ENCODE data around the gene MEIKIN.

Gene MEIKIN, protein sequence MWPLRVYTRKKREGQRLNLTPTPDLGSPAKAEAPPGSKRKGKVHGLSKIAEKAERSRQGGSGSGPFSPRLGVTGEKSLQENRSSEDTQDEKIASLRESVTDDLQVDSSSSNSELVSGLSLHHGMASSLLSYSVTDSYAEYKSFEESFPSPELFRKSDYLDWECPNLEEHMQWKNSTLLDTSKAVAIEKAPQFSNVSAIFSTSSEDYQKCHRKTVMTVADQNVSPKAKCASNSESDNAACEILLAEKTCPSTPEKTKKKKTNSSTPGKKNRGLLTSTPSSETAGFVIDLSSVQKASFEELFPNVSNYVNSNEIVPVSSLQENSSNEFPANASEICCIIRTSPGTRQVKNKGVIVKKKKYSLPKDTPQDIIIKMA

DNA sequence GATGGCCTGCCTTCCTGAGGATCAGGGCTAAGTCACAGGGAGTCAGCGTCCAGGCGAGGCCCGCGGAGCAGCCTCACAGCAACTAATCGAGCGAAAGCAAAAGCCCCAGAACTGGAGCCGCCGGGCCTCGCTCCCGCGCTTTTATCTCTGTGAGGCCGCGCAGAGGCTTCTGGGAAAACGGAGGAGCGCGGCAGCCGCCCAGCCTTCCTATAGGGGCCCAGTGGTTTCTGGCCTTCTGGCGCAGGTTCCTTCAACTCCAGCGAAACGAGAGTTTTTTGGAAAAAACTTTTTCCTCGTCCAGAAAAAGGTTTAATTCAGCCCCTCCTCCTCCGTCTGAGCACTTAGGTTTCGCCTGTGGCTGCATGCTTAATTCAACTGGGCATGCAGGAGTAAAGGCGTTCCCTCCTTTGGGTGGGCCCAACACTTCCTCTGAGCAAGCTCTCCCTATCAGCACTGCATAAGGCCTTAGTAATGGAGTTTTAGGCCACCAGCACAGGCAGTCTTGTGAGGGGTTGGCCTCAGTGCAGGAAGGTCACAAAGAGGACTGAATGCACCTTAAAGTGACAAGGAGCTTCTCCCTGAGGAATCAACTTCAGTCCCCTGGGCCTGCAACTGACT lies at the start of gene MEIKIN:
Gene MEIKIN (minus strand): TSS at position 113 of the 618 bp plus-strand sequence. CDS start 158 bp downstream, outside the sequence.
- Histone ChIP-seq H3K79me2 (no peaks in the 10 kb centered on the region), H3K27me3 (ENCODE audit: control insufficient read depth, insufficient read depth, low read length) (no peaks in the 10 kb centered on the region), H3K4me2 (ENCODE audit: low read length) (no peak within 1 kb of the TSS), H3K4me1 (no peaks in the 10 kb centered on the region), H3K36me3 (ENCODE audit: control insufficient read depth, insufficient read depth, low read length) (no peaks in the 10 kb centered on the region), H3K27ac (no peak within 1 kb of the TSS), H3K4me3 (ENCODE audit: low read depth, low read length) (no peak within 1 kb of the TSS), H2AFZ (no peak within 1 kb of the TSS), H3K9ac (no peak within 1 kb of the TSS), H3K9me3 (ENCODE audit: control insufficient read depth, low read length) (no peaks in the 10 kb centered on the region)
- TF ChIP-seq, protein P1, sequence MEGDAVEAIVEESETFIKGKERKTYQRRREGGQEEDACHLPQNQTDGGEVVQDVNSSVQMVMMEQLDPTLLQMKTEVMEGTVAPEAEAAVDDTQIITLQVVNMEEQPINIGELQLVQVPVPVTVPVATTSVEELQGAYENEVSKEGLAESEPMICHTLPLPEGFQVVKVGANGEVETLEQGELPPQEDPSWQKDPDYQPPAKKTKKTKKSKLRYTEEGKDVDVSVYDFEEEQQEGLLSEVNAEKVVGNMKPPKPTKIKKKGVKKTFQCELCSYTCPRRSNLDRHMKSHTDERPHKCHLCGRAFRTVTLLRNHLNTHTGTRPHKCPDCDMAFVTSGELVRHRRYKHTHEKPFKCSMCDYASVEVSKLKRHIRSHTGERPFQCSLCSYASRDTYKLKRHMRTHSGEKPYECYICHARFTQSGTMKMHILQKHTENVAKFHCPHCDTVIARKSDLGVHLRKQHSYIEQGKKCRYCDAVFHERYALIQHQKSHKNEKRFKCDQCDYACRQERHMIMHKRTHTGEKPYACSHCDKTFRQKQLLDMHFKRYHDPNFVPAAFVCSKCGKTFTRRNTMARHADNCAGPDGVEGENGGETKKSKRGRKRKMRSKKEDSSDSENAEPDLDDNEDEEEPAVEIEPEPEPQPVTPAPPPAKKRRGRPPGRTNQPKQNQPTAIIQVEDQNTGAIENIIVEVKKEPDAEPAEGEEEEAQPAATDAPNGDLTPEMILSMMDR (IDR thresholded peaks at IDR 0.05) = no peak

DNA sequence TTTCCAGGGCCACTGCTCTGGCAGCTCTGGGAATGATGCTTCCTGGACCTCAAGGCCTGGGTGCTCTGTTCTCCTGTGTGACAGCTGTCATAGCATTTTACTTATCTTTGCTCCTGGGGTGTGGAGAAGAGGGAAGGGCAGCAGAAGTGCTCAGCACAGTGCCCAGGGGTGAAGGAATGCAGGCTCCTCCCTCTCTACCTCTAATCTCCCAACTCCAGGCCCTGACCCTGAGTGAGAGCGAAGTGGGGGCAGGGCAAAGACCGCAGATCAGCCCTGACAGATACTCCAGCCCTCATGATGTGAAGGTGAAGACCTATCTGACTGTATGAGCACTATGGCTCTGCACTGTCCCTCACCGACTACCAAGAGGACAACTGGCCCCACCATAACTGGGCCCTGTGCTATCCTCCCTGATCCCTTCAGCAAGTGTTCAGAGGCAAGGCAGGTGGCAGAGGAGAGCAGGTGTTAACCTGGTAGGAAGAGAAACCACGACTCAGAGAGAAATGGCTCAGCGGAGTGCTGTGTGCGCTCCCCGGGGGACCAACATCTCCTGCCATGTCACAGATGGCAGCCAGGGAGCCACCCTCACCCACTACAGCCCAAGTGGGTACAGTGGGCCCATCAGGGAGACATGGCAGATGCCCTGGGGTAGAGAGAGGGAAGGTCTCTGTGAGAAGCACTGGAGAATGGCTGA lies 49.2 kb upstream of the MEIKIN start:
- no peak overlapping the region for H3K27ac ChIP-seq
- peaks cover 7% of the 10 kb centered on the region for H3K79me2 ChIP-seq
- H3K36me3 ChIP-seq (ENCODE audit: control insufficient read depth, insufficient read depth, low read length) = no peaks in the 10 kb centered on the region
- no peak overlapping the region for H3K4me3 ChIP-seq (ENCODE audit: low read depth, low read length)
- no peaks in the 10 kb centered on the region for H3K27me3 ChIP-seq (ENCODE audit: control insufficient read depth, insufficient read depth, low read length)
- no peak overlapping the region for H3K4me2 ChIP-seq (ENCODE audit: low read length)
- no peaks in the 10 kb centered on the region for H3K9me3 ChIP-seq (ENCODE audit: control insufficient read depth, low read length)
- peaks cover 11% of the 10 kb centered on the region for H3K4me1 ChIP-seq
- H2AFZ ChIP-seq = no peak overlapping the region
- TF ChIP-seq, protein P1 (IDR thresholded peaks at IDR 0.05) = no peak
- H3K9ac ChIP-seq = no peak overlapping the region

DNA sequence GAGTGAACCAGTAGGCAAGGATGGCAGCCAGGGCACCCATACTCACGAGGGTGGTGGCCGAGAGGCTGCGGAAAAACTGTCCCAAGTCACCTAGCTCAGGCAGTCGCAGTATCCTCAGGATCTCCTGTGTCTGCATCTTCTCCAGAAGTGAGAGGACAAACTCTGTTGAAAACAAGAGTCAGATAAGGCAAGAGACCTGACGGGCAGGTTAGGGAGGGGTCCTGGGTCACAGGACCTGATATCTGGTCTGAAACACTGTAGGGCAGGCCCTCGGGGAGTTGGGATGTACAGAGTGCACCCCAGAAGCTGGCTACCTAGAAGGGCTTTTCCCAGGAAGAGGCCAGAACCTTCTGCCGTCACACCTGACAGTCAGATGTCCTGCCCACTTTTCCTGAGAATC lies 48.6 kb upstream of the MEIKIN start:
- TF ChIP-seq, protein P1 (IDR thresholded peaks at IDR 0.05) = no peak

DNA sequence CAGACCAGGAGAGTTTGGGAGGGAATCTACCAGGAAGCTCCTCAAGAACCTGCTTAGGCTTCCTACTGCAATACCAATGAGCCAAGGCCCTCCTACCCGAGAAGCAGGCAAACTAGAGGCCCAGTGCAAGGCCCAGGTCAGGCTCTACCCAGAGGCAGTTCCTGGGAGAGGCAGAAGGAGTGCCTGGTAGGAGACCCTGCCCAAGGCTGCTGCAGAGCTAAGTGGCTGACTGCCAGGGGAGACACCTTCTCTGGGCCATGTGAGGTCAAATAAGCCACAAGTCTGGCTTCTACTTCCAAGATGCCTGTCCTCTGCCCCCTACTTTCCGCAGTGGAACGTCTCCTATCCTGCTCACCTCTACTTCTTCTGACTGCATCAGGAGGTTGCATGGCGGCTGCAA lies 48.2 kb upstream of the MEIKIN start:
- peaks cover 8% of the 10 kb centered on the region for H3K4me1 ChIP-seq
- H3K36me3 ChIP-seq (ENCODE audit: control insufficient read depth, insufficient read depth, low read length) = no peaks in the 10 kb centered on the region
- no peak overlapping the region for H3K4me2 ChIP-seq (ENCODE audit: low read length)
- H3K79me2 ChIP-seq = peaks cover 6% of the 10 kb centered on the region
- H3K27me3 ChIP-seq (ENCODE audit: control insufficient read depth, insufficient read depth, low read length) = no peaks in the 10 kb centered on the region
- H3K27ac ChIP-seq = no peak overlapping the region
- H3K4me3 ChIP-seq (ENCODE audit: low read depth, low read length) = no peak overlapping the region
- no peak overlapping the region for H2AFZ ChIP-seq
- TF ChIP-seq, protein P1 (IDR thresholded peaks at IDR 0.05) = no peak
- H3K9me3 ChIP-seq (ENCODE audit: control insufficient read depth, low read length) = no peaks in the 10 kb centered on the region
- H3K9ac ChIP-seq = no peak overlapping the region

More for the DNA sequence above, 48.6 kb upstream of the MEIKIN start:
- H3K27me3 ChIP-seq (ENCODE audit: control insufficient read depth, insufficient read depth, low read length) = no peaks in the 10 kb centered on the region
- H3K4me1 ChIP-seq = peaks cover 11% of the 10 kb centered on the region
- no peak overlapping the region for H3K9ac ChIP-seq
- peaks cover 7% of the 10 kb centered on the region for H3K79me2 ChIP-seq
- H3K4me3 ChIP-seq (ENCODE audit: low read depth, low read length) = no peak overlapping the region
- no peak overlapping the region for H3K27ac ChIP-seq
- H3K4me2 ChIP-seq (ENCODE audit: low read length) = no peak overlapping the region
- no peaks in the 10 kb centered on the region for H3K9me3 ChIP-seq (ENCODE audit: control insufficient read depth, low read length)
- H2AFZ ChIP-seq = no peak overlapping the region
- H3K36me3 ChIP-seq (ENCODE audit: control insufficient read depth, insufficient read depth, low read length) = no peaks in the 10 kb centered on the region
